Coronary artery (tissue), 2 donors: Measurements from ENCODE around the gene RARA.

Experiments used
- DNase-seq: peaks from one replicate; pipeline ENCODE4 v3.0.0-alpha.2; 2017; ENCODE audit warnings: low spot score
- H3K27ac ChIP-seq, 2 donors: fragments of 200-600 bp; sonication (generic); one replicate each; pipeline ENCODE4 v1.5.1; 2016 to 2019
- H3K4me3 ChIP-seq: fragments of 200-600 bp; sonication (generic); 2 replicates; pipeline ENCODE4 v1.5.1; 2016; ENCODE audit warnings: mild to moderate bottlenecking, moderate library complexity
- TF ChIP-seq, protein P1 (sequence below): fragments of 200-600 bp; sonication (generic); IDR thresholded peaks from one replicate; pipeline ENCODE4 v1.5.1; 2019; ENCODE audit warnings: antibody characterized with exemption

RARA gene

DNA sequence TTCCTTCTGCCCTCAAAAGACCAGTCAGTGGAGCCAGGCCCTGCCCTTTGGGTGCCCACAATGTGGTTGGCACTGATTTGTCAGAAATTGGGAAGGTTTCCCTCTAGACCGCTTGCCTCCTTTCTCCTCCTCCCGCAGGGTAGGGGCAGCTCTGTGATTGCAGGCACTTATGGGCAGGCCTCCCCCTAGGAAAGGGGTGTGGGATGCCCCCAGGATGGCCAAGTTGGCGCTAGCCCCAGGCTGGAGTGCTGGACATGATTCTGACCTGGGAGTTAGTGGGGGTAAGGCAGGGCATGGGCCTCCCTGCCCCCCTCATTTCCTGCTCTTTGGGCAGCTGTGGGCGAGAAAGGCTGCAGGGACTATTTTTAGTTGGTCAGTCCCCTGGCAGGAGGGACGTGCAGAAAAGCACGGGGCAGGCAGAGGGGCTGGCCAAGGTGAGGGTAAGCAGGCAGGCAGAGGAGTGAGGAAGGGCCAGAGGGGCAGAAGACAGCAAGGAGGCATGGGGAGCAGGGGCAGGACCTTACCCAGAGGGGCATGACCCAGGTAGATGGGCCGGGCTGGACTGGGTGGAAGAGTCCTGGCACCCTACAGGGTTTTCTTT, 3.3 kb downstream of the RARA start:
- TF ChIP-seq, protein P1, sequence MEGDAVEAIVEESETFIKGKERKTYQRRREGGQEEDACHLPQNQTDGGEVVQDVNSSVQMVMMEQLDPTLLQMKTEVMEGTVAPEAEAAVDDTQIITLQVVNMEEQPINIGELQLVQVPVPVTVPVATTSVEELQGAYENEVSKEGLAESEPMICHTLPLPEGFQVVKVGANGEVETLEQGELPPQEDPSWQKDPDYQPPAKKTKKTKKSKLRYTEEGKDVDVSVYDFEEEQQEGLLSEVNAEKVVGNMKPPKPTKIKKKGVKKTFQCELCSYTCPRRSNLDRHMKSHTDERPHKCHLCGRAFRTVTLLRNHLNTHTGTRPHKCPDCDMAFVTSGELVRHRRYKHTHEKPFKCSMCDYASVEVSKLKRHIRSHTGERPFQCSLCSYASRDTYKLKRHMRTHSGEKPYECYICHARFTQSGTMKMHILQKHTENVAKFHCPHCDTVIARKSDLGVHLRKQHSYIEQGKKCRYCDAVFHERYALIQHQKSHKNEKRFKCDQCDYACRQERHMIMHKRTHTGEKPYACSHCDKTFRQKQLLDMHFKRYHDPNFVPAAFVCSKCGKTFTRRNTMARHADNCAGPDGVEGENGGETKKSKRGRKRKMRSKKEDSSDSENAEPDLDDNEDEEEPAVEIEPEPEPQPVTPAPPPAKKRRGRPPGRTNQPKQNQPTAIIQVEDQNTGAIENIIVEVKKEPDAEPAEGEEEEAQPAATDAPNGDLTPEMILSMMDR, result no peak
- H3K27ac ChIP-seq, result peak overlapping the region; percentile 81 to 92
- H3K4me3 ChIP-seq, result peak overlapping the region; percentile 39
- DNase-seq, result peak; percentile 79

- peak overlapping the region; percentile 81 to 92 for H3K27ac ChIP-seq
- DNase-seq, result peak; percentile 73
- TF ChIP-seq, protein P1, result no peak
Observed at GRCh38 chr17:40312893-40313667, 4.1 kb downstream of the RARA start.

DNA sequence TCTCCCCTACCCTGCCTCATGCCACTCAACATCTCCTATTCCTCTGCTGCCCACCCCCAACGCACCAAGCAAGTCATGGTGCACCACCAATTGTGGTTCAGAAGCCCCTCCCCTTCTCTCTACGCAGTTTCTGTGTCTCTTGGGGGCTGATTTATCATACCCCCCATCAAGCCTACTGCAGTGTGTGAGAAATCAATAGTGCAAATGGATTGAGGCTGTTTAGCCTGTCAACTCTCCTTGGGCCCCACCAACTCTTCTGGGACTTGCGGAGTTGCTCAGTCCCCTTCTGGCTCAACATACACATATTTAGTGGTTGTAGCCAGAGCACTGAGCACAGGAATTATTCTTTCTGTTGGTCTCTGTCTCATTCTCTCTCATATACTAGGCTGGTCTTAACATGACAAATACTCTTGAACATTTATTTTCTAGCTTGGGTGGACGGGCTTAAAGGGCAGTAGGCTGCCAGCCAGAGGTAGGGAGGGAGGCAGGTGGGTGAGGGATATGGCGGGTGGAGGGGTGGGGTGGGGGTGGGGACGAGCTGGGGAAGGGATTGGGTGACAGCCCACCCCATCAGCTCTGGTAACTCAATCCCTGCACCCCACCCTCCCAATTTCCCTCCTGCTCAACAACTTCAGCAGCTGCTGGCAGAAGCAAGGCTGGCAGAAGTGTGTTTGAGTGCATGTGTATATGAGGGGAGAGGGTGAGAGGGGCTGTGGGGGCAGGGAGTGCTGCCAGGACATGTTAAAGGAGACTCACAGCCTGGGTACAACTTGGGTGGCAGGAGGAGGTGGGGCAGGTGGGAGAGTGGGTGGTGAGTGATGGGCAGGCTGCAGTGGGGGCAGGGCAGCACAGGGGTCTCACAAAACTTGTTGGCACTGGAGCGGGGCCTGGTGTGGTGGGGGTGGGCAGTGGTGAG, 4.9 kb downstream of the RARA start:
- Histone ChIP-seq H3K4me3 (no peak overlapping the region), H3K27ac (peak overlapping the region; percentile 81 to 92)
- TF ChIP-seq, protein P1, result no peak
- no peak for DNase-seq

More at GRCh38 chr17:40312893-40313667, 4.1 kb downstream of the RARA start:
- H3K4me3 ChIP-seq, result no peak overlapping the region

GRCh38 chr17:40314584-40314956, 5.6 kb downstream of the RARA start:
- TF ChIP-seq, protein P1, result no peak
- Histone ChIP-seq H3K4me3 (no peak overlapping the region), H3K27ac (peak overlapping the region; percentile 81 to 92)
- peak; percentile 96 for DNase-seq

GRCh38 chr17:40315206-40315605, 6.2 kb downstream of the RARA start:
- DNase-seq, result peak; percentile 65
- TF ChIP-seq, protein P1, result no peak
- Histone ChIP-seq H3K27ac (peak overlapping the region; percentile 81 to 92), H3K4me3 (no peak overlapping the region)

- Histone ChIP-seq H3K4me3 (peak overlapping the region; percentile 83), H3K27ac (peak overlapping the region; percentile 90 to 92)
- TF ChIP-seq, protein P1, result no peak
- peak; percentile 68 for DNase-seq
Observed at GRCh38 chr17:40315678-40316570, 6.9 kb downstream of the RARA start.
